WTC11 (cell line): ENCODE measurements around the gene SPHK2.

Experiments
- ATF1 ChIP-seq: sonication (generic); formaldehyde crosslinking; IDR thresholded peaks from 2 replicates; pipeline ENCODE4 v1.8.1; 2023; ENCODE audit warnings: mild to moderate bottlenecking, moderate library complexity, missing genetic modification reagents
- FOXP1 ChIP-seq: sonication (generic); formaldehyde crosslinking; IDR thresholded peaks from 2 replicates; pipeline ENCODE4 v1.8.0; 2022; ENCODE audit warnings: missing genetic modification reagents, mild to moderate bottlenecking, moderate library complexity, borderline replicate concordance
- GABPB1 ChIP-seq: sonication (generic); formaldehyde crosslinking; IDR thresholded peaks from 2 replicates; pipeline ENCODE4 v1.8.1; 2023; ENCODE audit warnings: mild to moderate bottlenecking, missing genetic modification reagents
- JUN ChIP-seq: sonication (generic); formaldehyde crosslinking; IDR thresholded peaks from 2 replicates; pipeline ENCODE4 v1.8.0; 2023; ENCODE audit warnings: mild to moderate bottlenecking, missing genetic modification reagents
- NFYB ChIP-seq: sonication (generic); formaldehyde crosslinking; conservative IDR thresholded peaks from 2 replicates; pipeline ENCODE4 v1.8.0; 2022; ENCODE audit warnings: low read depth, missing genetic modification reagents
- NR3C1 ChIP-seq: sonication (generic); formaldehyde crosslinking; conservative IDR thresholded peaks from 2 replicates; pipeline ENCODE4 v1.8.1; 2023; ENCODE audit warnings: low read depth, mild to moderate bottlenecking, missing genetic modification reagents
- SP1 ChIP-seq: sonication (generic); formaldehyde crosslinking; conservative IDR thresholded peaks from 2 replicates; pipeline ENCODE4 v1.8.1; 2022; ENCODE audit warnings: missing genetic modification reagents
- TEAD4 ChIP-seq: sonication (generic); formaldehyde crosslinking; IDR thresholded peaks from 2 replicates; pipeline ENCODE4 v1.8.0; 2022; ENCODE audit warnings: mild to moderate bottlenecking, missing genetic modification reagents
- ZBTB21 ChIP-seq: sonication (generic); formaldehyde crosslinking; IDR thresholded peaks from 2 replicates; pipeline ENCODE4 v1.8.1; 2023; ENCODE audit warnings: mild to moderate bottlenecking, missing genetic modification reagents, borderline replicate concordance
- TF ChIP-seq, protein P1 (sequence below): fragments of 200-600 bp; IDR thresholded peaks from 2 replicates; pipeline ENCODE4 v1.8.0; 2022; ENCODE audit warnings: antibody characterized with exemption
- TF ChIP-seq, protein P2 (sequence below): sonication (generic); formaldehyde crosslinking; conservative IDR thresholded peaks from 2 replicates; pipeline ENCODE4 v1.8.1; 2023; ENCODE audit warnings: mild to moderate bottlenecking, low read depth, missing genetic modification reagents, moderate library complexity
- TF ChIP-seq, protein P3 (sequence below): sonication (generic); formaldehyde crosslinking; IDR thresholded peaks from 2 replicates; pipeline ENCODE4 v1.8.1; 2022; ENCODE audit warnings: low read depth, mild to moderate bottlenecking, moderate library complexity, missing genetic modification reagents, borderline replicate concordance
- TF ChIP-seq, protein P4 (sequence below): fragments of 250-450 bp; sonication (Bioruptor Pico); IDR thresholded peaks from 2 replicates; pipeline ENCODE4 v1.9.0; 2021; ENCODE audit warnings: mild to moderate bottlenecking, borderline replicate concordance

DNA sequence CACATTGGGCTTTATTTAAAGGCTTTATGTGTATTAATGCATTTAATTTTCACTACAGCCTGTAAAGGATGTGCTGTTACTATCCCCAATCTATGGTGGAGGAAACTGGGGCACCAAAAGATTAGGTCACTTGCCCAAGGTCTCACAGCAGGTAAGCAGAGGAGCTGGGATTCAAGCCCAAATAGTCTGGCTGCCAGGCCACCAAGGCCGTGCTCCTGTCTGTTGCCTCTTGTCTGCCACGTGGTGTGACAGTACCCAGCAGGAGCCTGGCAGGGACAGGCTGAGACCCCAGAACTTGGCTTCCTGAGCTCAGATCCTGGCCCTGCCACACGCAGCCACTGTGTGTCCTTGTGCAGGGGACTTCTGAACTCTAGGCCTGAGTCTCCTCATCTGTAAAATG, 49.0 kb downstream of the SPHK2 start:
- TF ChIP-seq, protein P1, sequence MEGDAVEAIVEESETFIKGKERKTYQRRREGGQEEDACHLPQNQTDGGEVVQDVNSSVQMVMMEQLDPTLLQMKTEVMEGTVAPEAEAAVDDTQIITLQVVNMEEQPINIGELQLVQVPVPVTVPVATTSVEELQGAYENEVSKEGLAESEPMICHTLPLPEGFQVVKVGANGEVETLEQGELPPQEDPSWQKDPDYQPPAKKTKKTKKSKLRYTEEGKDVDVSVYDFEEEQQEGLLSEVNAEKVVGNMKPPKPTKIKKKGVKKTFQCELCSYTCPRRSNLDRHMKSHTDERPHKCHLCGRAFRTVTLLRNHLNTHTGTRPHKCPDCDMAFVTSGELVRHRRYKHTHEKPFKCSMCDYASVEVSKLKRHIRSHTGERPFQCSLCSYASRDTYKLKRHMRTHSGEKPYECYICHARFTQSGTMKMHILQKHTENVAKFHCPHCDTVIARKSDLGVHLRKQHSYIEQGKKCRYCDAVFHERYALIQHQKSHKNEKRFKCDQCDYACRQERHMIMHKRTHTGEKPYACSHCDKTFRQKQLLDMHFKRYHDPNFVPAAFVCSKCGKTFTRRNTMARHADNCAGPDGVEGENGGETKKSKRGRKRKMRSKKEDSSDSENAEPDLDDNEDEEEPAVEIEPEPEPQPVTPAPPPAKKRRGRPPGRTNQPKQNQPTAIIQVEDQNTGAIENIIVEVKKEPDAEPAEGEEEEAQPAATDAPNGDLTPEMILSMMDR: no peak
- TF ChIP-seq, protein P2, sequence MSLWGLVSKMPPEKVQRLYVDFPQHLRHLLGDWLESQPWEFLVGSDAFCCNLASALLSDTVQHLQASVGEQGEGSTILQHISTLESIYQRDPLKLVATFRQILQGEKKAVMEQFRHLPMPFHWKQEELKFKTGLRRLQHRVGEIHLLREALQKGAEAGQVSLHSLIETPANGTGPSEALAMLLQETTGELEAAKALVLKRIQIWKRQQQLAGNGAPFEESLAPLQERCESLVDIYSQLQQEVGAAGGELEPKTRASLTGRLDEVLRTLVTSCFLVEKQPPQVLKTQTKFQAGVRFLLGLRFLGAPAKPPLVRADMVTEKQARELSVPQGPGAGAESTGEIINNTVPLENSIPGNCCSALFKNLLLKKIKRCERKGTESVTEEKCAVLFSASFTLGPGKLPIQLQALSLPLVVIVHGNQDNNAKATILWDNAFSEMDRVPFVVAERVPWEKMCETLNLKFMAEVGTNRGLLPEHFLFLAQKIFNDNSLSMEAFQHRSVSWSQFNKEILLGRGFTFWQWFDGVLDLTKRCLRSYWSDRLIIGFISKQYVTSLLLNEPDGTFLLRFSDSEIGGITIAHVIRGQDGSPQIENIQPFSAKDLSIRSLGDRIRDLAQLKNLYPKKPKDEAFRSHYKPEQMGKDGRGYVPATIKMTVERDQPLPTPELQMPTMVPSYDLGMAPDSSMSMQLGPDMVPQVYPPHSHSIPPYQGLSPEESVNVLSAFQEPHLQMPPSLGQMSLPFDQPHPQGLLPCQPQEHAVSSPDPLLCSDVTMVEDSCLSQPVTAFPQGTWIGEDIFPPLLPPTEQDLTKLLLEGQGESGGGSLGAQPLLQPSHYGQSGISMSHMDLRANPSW: no peak
- TF ChIP-seq ATF1 (CRISPR knock-in tag): no peak
- no peak for TF ChIP-seq NFYB (CRISPR knock-in tag)
- TF ChIP-seq, protein P3, sequence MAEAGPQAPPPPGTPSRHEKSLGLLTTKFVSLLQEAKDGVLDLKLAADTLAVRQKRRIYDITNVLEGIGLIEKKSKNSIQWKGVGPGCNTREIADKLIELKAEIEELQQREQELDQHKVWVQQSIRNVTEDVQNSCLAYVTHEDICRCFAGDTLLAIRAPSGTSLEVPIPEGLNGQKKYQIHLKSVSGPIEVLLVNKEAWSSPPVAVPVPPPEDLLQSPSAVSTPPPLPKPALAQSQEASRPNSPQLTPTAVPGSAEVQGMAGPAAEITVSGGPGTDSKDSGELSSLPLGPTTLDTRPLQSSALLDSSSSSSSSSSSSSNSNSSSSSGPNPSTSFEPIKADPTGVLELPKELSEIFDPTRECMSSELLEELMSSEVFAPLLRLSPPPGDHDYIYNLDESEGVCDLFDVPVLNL (CRISPR knock-in tag): no peak
- no peak for TF ChIP-seq TEAD4
- TF ChIP-seq ZBTB21 (CRISPR knock-in tag): no peak
- no peak for TF ChIP-seq GABPB1 (CRISPR knock-in tag)
- TF ChIP-seq SP1: no peak
- no peak for TF ChIP-seq FOXP1 (CRISPR knock-in tag)
- TF ChIP-seq NR3C1 (CRISPR knock-in tag): no peak
- no peak for TF ChIP-seq JUN
- TF ChIP-seq, protein P4, sequence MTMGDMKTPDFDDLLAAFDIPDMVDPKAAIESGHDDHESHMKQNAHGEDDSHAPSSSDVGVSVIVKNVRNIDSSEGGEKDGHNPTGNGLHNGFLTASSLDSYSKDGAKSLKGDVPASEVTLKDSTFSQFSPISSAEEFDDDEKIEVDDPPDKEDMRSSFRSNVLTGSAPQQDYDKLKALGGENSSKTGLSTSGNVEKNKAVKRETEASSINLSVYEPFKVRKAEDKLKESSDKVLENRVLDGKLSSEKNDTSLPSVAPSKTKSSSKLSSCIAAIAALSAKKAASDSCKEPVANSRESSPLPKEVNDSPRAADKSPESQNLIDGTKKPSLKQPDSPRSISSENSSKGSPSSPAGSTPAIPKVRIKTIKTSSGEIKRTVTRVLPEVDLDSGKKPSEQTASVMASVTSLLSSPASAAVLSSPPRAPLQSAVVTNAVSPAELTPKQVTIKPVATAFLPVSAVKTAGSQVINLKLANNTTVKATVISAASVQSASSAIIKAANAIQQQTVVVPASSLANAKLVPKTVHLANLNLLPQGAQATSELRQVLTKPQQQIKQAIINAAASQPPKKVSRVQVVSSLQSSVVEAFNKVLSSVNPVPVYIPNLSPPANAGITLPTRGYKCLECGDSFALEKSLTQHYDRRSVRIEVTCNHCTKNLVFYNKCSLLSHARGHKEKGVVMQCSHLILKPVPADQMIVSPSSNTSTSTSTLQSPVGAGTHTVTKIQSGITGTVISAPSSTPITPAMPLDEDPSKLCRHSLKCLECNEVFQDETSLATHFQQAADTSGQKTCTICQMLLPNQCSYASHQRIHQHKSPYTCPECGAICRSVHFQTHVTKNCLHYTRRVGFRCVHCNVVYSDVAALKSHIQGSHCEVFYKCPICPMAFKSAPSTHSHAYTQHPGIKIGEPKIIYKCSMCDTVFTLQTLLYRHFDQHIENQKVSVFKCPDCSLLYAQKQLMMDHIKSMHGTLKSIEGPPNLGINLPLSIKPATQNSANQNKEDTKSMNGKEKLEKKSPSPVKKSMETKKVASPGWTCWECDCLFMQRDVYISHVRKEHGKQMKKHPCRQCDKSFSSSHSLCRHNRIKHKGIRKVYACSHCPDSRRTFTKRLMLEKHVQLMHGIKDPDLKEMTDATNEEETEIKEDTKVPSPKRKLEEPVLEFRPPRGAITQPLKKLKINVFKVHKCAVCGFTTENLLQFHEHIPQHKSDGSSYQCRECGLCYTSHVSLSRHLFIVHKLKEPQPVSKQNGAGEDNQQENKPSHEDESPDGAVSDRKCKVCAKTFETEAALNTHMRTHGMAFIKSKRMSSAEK: no peak
